Measurements from ENCODE around the gene KCNC2. TPM values are rescaled to one million over a fixed set of nuclear protein-coding genes. Genes with fewer than 3 reads are reported as not detected.

The KCNC2 gene
- 0.50 TPM in 1 of 2 replicates, not detected in the other for total RNA-seq

GRCh38 chr12:75209812-75210138 is at the start of gene KCNC2:
KCNC2 (minus strand) TSS chr12:75209839.

Other genes with a start within 250 kb of the KCNC2 start
- gene CAPS2, start 120.5 kb upstream of the KCNC2 start, total RNA-seq: 9.2 and 9.4 TPM in 2 replicates
- not detected in 2 replicates for gene GLIPR1L1, start 124.8 kb upstream of the KCNC2 start, total RNA-seq
- gene GLIPR1L2, start 181.2 kb upstream of the KCNC2 start, total RNA-seq: 0.22 and 0.25 TPM in 2 replicates